HG02840 (cell line): ENCODE measurements around the gene MNAT1.
"Not testable (repeated sequence)": the region's sequence is repeated elsewhere in the genome, so short reads cannot be mapped to it uniquely, and the experiment has no call there.

ENCODE experiments used
- ATAC-seq: cut with Tn5 transposase; IDR thresholded peaks from one replicate; pipeline ENCODE4 v1.9.1; 2021; ENCODE audit warnings: mild to moderate bottlenecking, moderate library complexity, moderate number of reproducible peaks; ENCODE audit not compliant: unreplicated experiment, low FRiP score

MNAT1 gene

GRCh38 chr14:60734465-60735242 is at the start of gene MNAT1:
MNAT1 (plus strand) TSS chr14:60734761; CDS start chr14:60734863, 102 bp downstream.
- peak; percentile 83 for ATAC-seq

GRCh38 chr14:60686865-60687264 is 47.7 kb upstream of the MNAT1 start:
- no peak for ATAC-seq

- no peak for ATAC-seq
Measured at GRCh38 chr14:60691383-60692113, 43.0 kb upstream of the MNAT1 start.

- no peak for ATAC-seq
Measured at GRCh38 chr14:60695327-60695726, 39.2 kb upstream of the MNAT1 start.

- ATAC-seq: no peak
Measured at GRCh38 chr14:60700598-60700997, 34.0 kb upstream of the MNAT1 start.

- no peak for ATAC-seq
Measured at GRCh38 chr14:60705100-60705499, 29.5 kb upstream of the MNAT1 start.

GRCh38 chr14:60707858-60708257 is 26.7 kb upstream of the MNAT1 start:
- ATAC-seq: no peak

GRCh38 chr14:60710494-60710893 is 24.1 kb upstream of the MNAT1 start:
- ATAC-seq: no peak

GRCh38 chr14:60713513-60713912 is 21.0 kb upstream of the MNAT1 start:
- ATAC-seq: no peak

GRCh38 chr14:60720391-60720790 is 14.2 kb upstream of the MNAT1 start:
- no peak for ATAC-seq

GRCh38 chr14:60720962-60721325 is 13.6 kb upstream of the MNAT1 start:
- no peak for ATAC-seq

- no peak for ATAC-seq
Measured at GRCh38 chr14:60721326-60722106, 13.0 kb upstream of the MNAT1 start.

- no peak for ATAC-seq
Measured at GRCh38 chr14:60722107-60722356, 12.5 kb upstream of the MNAT1 start.

GRCh38 chr14:60722357-60723115 is 12.0 kb upstream of the MNAT1 start:
- no peak for ATAC-seq

GRCh38 chr14:60723116-60723906 is 11.2 kb upstream of the MNAT1 start:
- no peak for ATAC-seq

GRCh38 chr14:60723907-60724618 is 10.5 kb upstream of the MNAT1 start, which contains the start of gene SIX4:
SIX4 (minus strand) TSS chr14:60724351; CDS start chr14:60724074, 277 bp downstream.
- ATAC-seq: no peak

- not testable (repeated sequence) for ATAC-seq
Measured at GRCh38 chr14:60731291-60731690, 3.3 kb upstream of the MNAT1 start.

- ATAC-seq: no peak
Measured at GRCh38 chr14:60732840-60733483, 1.6 kb upstream of the MNAT1 start.

- no peak for ATAC-seq
Measured at GRCh38 chr14:60735416-60735815, 855 bp downstream of the MNAT1 start.
